GM15510 (cell line): ENCODE results near the gene KLF18.

Source experiments
- POLR2A ChIP-seq: IDR thresholded peaks from 3 replicates; pipeline ENCODE4 v1.6.1; 2011; ENCODE audit warnings: borderline replicate concordance; ENCODE audit not compliant: insufficient read length; ENCODE audit errors: extremely low read depth

KLF18 gene

DNA sequence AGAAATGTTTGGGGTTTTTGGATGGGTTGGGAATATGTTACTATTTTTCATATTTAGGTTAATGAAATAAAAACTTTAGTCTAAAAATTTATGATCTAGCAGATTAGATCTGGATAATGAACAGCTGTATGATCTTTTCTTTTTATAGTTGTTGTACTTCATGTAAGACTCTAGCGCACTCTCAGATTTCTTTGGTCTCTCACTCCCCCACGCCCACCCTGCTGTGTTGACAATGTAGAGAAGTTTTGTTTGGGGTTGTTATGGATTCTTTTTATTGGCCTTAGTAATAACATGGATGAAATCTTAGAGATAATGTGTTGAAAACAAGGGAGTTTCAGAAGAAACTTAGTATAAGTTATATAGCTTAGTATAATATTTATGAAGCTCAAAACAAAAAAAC is 5.5 kb downstream of the KLF18 start:
- no peak for TF ChIP-seq POLR2A

DNA sequence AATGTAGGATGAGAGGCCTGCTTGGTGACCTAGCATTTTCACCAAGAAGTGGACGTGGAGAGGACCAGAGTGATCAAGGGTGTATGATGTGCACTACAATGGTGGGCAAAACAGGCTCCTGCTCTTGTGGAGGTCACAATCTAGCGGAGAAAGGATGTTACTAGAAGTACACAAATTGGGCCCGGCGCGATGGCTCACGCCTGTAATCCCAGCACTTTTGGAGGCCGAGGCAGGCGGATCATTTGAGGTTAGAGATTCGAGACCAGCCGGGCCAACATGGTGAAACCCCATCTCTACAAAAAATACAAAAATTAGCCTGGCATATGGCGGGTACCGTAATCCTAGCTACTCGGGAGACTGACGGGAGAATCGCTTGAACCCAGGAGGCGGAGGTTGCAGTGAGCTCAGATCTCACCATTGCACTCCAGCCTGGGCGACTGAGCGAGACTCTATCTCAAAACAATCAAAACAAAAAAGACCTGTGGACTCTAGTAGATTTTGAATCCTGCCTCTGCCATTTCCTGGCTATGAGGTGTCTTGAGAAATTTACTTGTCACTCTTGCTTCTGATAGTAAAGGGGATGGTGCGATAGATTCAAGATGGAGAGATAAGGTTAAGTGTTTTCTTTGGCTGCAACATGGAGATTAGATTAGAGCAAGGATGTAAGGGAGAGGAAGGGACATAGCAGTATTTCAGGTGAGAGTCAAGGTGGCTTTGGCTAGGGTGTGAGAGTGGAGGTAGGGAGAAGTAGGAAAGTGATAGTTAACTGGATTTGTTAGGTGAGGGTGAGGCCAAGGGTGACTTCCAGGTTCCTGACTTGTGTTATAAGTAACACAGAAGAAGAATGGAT is 7.1 kb downstream of the KLF18 start:
- no peak for TF ChIP-seq POLR2A

DNA sequence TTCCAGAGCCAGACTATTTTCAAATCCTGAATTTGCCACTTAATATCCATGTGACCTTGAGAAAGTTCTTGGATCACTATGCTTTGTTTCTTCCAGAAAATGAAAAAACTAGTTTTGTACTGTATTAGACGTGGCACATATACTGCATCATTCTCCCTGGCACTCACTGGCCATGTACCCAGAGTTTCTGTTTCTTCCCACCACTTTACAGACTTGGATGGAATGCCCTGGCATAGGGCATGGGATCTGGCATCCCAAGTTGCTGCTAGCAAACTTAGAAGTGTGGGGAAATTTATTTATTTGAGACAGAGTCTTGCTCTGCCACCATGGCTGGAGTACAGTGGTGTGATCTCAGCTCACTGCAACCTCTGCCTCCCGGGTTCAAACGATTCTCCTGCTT is 10.0 kb downstream of the KLF18 start:
- TF ChIP-seq POLR2A: no peak

DNA sequence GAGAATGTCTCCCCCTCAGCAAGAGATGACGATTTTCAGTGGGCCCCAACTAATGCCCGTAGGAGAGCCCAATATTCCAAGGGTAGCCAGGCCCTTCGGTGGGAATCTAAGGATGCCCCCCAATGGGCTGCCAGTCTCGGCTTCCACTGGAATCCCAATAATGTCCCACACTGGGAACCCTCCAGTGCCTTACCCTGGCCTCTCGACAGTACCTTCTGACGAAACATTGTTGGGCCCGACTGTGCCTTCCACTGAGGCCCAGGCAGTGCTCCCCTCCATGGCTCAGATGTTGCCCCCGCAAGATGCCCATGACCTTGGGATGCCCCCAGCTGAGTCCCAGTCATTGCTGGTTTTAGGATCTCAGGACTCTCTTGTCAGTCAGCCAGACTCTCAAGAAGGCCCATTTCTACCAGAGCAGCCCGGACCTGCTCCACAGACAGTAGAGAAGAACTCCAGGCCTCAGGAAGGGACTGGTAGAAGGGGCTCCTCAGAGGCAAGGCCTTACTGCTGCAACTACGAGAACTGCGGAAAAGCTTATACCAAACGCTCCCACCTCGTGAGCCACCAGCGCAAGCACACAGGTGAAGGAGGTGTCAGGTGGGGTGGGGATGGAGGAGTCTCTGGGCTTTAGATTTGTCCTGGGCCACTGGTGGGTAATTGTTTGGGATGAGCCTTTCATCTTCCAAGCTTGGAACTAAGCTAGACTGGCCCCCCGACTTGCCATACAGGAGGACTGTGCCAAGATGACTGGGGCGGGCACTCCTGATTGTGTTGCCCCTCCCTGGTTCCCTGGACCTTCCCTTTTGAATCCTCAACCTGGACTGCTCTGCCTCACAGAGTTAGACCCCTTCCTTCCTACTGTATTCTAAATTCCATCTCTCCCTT is 11.6 kb downstream of the KLF18 start:
- TF ChIP-seq POLR2A: no peak

DNA sequence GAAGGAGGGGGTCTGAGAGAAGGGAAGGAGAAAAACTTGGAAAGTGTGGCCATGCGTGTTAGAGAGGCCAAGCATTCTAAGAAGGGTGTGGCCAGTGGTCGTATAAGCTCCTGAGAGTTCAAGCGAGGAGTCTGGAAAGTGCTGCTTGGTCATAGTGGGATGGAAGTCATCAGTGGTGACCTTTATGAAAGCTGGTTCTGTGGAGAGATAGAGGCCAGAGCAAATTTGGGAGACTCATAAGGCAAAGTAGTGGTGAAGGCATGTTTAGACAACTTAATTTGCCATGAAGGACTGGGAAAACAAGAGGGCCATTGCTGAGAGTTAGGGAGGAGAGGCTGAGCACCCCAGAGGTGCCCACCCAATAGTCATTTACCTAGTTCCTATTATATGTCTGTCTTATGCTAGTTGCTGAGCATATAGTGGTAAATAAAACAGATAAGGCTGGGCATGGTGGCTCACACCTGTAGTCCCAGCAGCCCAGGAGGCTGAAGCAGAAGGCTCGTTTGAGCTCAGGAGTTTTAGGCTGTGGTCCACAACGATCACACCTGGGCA is 21.0 kb downstream of the KLF18 start:
- no peak for TF ChIP-seq POLR2A

DNA sequence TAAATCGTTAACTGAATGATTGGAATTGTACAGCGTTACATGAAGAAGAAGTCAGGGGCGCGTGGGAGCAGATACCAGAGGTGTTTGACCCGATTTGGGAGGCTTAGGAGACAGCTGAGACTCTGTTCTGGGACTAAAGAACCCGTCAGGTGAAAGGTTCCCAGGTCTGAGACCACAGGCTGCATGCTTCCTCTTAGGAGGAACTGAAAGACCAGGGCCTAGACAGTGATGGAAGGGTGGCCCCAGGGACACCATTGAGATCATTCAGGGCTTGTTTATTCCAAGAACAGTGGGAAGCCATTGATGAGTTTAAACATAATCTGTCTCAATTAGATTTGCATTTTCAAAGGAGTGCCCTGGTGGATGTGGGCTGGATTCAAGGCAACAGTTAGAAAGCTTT is 21.9 kb downstream of the KLF18 start:
- TF ChIP-seq POLR2A: no peak

DNA sequence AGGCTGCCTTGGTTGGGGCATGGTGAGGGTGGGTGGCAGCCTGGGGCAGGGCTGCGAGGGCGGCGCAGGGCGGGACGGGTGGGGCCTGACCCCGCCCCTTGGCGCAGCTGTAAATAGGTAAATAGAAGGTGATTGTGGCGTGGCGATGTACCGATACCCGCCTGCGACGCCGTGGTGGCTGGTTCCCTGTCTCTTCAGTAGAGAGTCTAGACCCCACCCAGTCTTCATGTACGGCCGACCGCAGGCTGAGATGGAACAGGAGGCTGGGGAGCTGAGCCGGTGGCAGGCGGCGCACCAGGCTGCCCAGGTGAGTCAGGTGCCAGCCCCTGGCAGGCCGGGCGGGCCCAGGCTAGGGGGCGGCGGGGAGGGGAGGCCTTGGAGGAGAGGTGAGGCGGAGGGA is 22.7 kb downstream of the KLF18 start, which contains the start of gene KLF17:
Gene KLF17, plus strand, starts transcription at position 140 of the 400 bp plus-strand sequence. Its CDS starts 87 bp downstream, at position 227.
- no peak for TF ChIP-seq POLR2A

DNA sequence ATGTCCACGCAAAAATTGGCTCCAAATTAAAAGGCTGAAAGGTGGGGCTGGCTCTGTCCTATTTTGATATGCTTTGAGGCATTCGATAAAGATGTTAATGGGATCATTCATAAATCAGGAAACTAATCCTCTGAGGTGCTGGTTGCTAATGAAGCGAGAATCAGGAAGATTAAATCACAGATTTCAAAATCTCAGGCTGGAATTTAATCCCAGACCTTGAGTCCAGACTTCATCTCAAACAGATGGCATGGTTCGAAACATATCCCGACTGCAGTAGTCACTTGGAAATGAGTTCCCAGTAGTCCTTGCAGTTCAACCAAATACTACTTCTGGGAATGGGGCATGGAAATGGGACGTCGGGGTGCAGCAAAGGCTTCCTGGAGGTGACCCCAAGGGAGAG is 27.3 kb downstream of the KLF18 start:
- no peak for TF ChIP-seq POLR2A

DNA sequence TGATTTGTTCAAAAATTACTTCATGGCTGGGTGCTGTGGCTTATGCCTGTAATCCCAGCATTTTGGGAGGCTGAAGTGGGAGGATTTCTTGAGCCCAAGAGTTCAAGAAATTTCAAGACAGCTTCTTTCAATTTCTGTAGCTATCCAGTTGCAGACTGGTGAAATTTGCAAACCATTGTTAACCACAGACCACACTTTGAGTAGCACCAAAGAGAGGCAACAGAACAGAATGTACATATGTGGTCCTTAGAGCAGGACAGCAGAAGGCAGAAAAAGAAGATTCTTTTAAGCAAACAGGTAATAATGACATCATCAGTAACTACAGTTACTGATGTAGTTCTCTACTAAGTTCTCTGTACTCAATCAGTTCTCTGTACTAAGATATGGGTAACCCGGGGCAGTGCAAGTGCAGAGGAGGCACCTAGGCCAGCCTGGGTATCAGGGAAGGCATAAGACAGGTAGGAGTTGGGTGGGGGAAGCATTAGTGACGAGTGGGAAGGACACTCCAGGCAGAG is 28.3 kb downstream of the KLF18 start:
- TF ChIP-seq POLR2A: no peak

DNA sequence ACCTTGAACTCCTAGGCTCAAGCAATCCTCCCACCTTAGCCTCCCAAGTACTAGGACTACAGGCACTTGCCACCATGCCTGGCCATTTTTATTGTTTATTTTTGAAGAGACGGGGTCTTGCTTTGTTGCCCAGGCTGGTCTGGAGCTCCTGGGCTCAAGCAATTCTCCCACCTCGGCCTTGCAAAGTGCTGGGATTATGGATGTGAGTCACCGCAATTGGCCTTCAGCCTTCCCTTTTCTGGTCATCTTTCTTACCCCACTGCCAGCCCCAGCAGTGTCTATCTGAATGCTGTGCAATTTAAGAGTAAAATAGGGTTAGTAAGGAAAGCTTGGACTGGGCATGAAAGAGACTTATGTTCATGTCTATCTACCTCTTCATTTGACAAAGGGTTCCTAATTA is 28.9 kb downstream of the KLF18 start:
- TF ChIP-seq POLR2A: no peak

DNA sequence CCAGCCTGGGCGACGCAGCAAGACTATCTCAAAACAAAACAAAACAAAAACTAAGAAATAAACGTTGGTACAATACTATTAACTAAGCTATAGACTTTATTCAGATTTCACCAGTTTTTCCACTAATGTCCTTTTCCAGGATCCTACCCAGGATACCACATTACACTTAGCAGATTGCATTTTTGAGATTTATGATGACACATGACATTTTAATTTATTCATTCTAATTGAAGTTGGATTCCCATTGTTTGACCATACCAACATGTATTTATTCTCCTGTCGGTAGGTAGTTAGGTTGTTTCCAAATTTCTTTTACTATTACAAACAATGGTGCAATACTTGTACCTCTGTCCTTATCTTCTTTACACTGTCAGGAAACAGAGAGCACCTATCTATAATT is 29.6 kb downstream of the KLF18 start:
- TF ChIP-seq POLR2A: no peak

DNA sequence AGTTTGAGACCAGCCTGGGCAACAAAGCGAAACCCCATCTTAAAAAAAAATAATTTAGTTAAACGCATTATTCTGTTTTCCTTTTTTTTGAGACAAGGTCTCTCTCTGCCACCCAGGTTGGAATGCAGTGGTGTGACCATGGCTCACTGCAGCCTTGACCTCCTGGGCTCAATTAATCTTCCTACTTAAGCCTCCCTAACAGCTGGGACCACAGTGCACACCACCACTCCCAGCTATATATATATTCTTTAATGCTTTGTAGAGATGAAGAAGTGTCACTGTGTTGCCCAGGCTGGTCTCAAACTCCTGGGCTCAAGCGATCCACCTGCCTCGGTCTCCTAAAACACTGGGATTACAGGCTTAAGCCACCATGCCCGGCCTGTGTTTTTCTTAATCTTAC is 30.5 kb downstream of the KLF18 start:
- TF ChIP-seq POLR2A: no peak

DNA sequence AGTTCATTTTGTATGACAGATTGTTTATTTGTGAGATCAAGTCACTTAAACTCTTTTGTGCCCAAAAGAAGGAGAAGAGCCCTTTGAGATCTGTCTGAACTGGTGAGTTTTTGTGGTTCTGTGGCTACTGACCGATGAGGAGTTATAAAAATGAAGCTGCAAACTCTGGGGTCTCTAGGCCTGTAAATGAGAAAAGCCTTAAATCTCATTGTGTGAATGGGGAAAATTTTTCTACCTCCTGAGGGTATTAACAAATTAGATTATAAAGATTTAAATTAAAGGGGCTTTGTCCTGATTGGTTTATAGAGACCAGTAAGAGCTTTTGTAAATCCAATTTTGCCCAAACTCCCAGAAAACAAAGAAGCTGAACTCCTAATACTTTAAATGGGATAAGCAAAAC is 32.5 kb downstream of the KLF18 start:
- no peak for TF ChIP-seq POLR2A

DNA sequence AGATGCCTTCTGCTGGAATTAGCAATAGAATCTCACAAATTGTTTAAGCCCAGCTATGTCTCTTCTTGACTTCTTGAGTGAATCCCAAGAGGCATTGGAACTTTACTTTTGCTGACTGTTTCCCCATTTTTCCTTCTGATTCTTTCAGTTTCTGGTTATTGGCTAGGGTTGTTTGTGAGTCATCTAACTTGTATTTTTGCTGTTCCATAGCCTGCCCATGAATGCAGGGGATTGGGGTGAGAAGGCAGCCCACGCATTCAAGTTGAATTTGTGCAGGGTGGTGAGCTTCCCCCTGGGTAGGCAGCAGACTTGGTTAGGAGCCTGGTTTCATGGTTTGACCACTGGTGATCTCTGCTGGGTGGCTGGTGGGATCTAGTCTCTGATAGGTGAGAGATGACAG is 33.2 kb downstream of the KLF18 start:
- no peak for TF ChIP-seq POLR2A

DNA sequence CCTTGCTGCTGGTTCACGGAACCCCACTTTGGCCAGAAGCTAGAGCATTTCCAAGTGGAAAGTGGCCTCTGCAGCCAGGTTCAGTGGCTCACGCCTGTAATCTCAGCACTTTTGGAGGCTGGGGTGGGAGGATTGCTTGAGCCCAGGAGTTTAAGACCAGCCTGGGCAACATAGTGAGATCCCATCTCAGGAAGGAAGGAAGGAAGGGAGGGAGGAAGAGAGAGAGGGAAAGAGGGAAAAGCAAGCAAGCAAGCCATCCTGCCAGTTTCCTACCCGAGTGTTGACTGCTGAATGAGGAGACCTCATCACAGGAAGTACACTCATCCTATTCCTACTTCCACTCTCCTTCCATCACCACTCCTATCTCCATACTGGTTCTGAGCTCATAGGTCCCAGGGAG is 35.6 kb downstream of the KLF18 start:
- TF ChIP-seq POLR2A: no peak

DNA sequence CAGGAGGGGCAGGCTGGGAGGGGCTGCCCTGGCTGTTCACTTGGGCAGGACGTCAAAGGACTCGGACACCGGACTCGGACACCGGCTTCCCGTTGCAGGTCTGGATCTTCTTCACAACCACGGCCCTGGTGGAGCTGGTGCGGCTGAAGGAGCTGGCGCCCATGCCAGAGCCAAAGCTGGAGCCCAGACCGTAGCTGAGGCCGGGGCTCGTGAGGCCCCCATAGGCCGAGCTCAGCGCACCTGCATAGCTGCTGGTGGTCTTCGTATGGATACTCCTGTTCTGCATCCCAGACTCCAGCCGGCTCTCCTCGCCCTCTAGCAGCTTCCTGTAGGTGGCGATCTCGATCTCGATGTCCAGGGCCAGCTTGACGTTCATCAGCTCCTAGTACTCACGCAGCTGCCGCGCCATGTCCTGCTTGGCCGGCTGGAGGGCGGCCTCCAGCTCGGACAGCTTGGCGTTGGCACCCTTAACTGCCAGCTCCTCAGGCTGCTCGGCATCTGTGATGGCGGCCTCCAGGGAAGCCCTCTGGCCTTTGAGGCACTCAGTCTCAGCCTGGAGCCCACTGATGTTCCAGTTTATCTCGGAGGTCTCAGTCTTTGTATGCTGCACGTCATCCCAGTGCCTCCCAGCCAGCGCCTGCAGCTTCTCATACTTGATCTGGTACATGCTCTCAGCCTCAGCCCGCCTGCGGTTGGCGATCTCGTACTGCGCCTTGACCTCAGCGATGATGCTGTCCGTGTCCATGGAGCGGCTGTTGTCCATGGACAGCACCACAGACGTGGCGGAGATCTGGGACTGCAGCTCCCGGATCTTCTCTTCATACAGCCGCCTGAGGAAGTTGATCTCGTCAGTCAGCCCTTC is 37.9 kb downstream of the KLF18 start:
- TF ChIP-seq POLR2A: no peak
